CD4-positive, alpha-beta T cell (primary cell): ENCODE data around the gene WNT9A. TPM values are rescaled to one million over a fixed set of nuclear protein-coding genes. Genes with fewer than 3 reads are reported as not detected.

ENCODE experiments used
- ATAC-seq: fragments of 200-7000 bp; cut with Tn5 transposase; one replicate; pipeline ENCODE4 v1.10.0; 2022; ENCODE audit warnings: mild to moderate bottlenecking; ENCODE audit not compliant: poor library complexity
- CTCF ChIA-PET: fragments of 350-600 bp; sonication (Branson Sonifier 250); formaldehyde crosslinking; loops from one replicate; lab custom pipeline; 2021; ENCODE audit warnings: antibody characterized with exemption, inconsistent platforms; lab: Charles Lee
- POLR2A ChIA-PET: fragments of 350-600 bp; sonication (Branson Sonifier 250); formaldehyde crosslinking; loops from one replicate; lab custom pipeline; 2021; ENCODE audit warnings: antibody characterized with exemption, inconsistent platforms; lab: Charles Lee
- DNase-seq, 14 experiments: peaks; one replicate each; pipeline ENCODE4 v3.0.0-alpha.2; 2013 to 2020; ENCODE audit warnings: mixed read lengths in 2 of 14
- H3K27ac ChIP-seq, 2 donors: one replicate each; pipeline versions ENCODE4 v1.5.1 to v1.7.0; 2013; ENCODE audit warnings: low read length in 2 of 2, low read depth in 1 of 2, mild to moderate bottlenecking in 1 of 2
- H3K27me3 ChIP-seq, 2 experiments: 1 replicate in 1 of 2; 2 replicates in 1 of 2; pipeline versions ENCODE4 v1.6.1 to v1.7.0; 2013; ENCODE audit warnings: low read length in 2 of 2, control low read depth in 1 of 2, mild to moderate bottlenecking in 1 of 2, moderate library complexity in 1 of 2; ENCODE audit not compliant: insufficient read depth in 2 of 2, control insufficient read depth in 1 of 2
- H3K36me3 ChIP-seq: one replicate; pipeline ENCODE4 v1.6.1; 2013; ENCODE audit warnings: low read length, control low read depth; ENCODE audit not compliant: insufficient read depth
- H3K4me1 ChIP-seq: one replicate; pipeline ENCODE4 v1.6.1; 2013; ENCODE audit warnings: low read length, control low read depth; ENCODE audit not compliant: insufficient read depth
- H3K4me3 ChIP-seq: one replicate; pipeline ENCODE4 v1.5.1; 2013; ENCODE audit warnings: mild to moderate bottlenecking, low read length, moderate library complexity
- H3K9me3 ChIP-seq, 2 experiments: 1 replicate in 1 of 2; 2 replicates in 1 of 2; pipeline versions ENCODE4 v1.6.1 to v1.7.0; 2013; ENCODE audit warnings: low read length in 2 of 2, mild to moderate bottlenecking in 2 of 2, control low read depth in 1 of 2, moderate library complexity in 1 of 2; ENCODE audit not compliant: control insufficient read depth in 1 of 2, insufficient read depth in 1 of 2
- H3K27ac Mint-ChIP-seq: one replicate; pipeline ENCODE4 v1.8.0; 2020; ENCODE audit warnings: mixed read lengths
- H3K27me3 Mint-ChIP-seq: one replicate; pipeline ENCODE4 v1.8.0; 2021; ENCODE audit warnings: mixed read lengths
- H3K36me3 Mint-ChIP-seq: one replicate; pipeline ENCODE4 v1.8.0; 2021; ENCODE audit warnings: low read depth, mixed read lengths
- H3K4me1 Mint-ChIP-seq: one replicate; pipeline ENCODE4 v1.8.0; 2021; ENCODE audit warnings: low read depth, mixed read lengths
- H3K4me3 Mint-ChIP-seq: one replicate; pipeline ENCODE4 v1.8.0; 2020; ENCODE audit warnings: mild to moderate bottlenecking, mixed read lengths
- H3K9me3 Mint-ChIP-seq: one replicate; pipeline ENCODE4 v1.8.0; 2020; ENCODE audit warnings: mixed read lengths
- intact Hi-C, 2 experiments: fragments of 100-400 bp; cut with DNase I in 1 of 2; cut with micrococcal nuclease in 1 of 2; formaldehyde crosslinking; loops; one replicate each; pipeline versions ENCODE4 v1.15.1 to v1.9.0; 2023 to 2025; cut with DNase I, micrococcal nuclease
- total RNA-seq, 174 experiments: library from RNA in 2 of 174; stranded (reverse) in 2 of 174; gene quantifications; one replicate each; pipeline ENCODE4 v1.2.3 and lab custom pipeline; 2021 to 2026
- TF ChIP-seq, protein P1 (sequence below): fragments of 200-600 bp; IDR thresholded peaks from one replicate; pipeline ENCODE4 v1.8.0; 2022; ENCODE audit warnings: antibody characterized with exemption, mild to moderate bottlenecking

WNT9A gene
- total RNA-seq, 2 experiments from 2014 or later, result not detected

DNA sequence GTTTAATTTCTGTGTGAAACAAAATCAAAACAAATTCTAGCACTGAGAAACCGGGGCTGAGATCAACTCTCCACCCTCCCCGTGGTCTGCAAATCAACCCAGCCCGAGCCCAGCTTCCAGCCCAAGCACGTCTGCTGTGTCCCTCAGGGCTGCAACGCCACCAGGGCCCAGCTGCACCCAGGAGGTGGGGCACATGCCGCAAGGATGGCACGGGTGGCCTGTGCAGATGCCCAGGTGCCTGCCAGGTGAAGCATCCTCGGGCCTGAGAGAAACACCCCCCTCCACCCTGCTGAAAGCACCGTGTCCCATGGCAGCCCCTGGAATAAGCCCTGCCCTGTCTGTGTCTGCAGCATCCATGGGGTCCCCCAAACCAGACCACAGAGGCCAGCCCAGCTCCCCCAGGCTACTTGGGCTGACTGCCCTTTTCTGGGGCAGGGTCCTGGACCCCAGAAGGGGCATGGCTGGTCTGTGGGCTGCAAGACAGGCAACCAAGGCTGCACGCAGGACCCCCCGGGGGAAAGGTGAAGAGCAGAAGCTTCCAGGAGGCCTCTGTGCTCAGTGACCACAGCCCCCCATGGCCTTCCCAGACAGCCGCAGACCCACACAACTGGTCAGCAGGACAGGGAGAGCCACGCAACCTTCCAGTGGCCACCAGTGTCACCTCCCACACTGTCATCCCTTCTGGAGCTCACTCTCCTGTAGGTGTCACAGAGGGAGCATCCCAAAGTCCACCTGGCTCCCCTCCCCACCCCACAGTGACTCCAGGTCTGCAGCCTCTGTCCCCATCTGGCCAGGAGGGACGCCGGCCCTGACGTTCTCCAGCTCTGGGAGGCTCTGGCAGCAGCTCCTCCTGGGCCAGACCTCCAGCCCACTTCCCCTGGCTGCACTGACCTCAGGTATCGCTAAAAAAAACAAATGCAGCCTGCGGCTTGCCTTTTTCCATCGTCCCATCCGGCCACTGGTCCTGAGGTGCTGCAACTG is 7.7 kb downstream of the WNT9A start:
- DNase-seq, result peak in 1 of 14 experiments; percentile 31

DNA sequence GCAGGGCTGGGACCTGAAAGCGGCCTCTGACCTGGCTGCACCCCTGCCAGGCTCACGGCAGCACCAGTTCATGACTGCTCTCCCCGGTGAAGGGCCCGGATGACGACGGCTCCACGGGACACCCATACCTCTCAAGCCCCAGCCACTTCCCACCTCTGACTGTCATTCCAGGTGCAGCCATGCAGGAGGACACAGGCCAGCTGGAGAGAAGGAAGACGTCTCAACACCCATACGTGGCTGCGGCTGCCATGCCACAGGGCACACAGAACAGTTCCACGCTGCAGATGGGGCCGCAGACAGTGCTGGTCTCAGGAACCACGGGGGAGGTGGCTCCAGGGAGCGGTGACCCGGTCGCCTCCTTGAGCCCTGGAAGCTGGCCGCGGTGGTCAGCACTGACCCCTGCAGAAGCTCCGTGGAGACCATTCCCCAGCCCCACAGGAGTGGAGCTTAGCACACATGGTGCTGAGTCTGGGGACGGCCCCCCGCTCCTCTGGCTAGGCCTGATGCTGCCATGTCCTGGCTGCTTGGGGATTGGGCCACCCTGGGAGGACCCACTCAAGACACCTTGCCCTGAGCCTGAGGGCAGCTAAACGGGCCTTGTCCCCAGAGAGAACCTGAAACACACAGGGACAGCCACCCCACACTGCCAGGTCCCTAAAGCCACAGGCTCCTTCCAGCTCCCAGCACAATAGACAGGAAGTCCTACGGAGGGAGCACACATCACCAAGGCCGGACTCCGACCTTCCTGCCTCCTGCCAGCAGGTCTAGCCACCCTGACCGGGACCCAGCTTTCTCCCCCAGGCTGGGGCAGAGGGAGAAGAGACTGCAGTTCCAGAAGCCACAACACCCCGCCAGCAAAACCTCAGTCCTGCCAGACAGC is 8.6 kb downstream of the WNT9A start:
- Histone ChIP-seq H3K36me3 (no peaks in the 10 kb centered on the region), H3K4me3 (no peak overlapping the region), H3K27ac (no peak overlapping the region), H3K9me3 (peaks cover 0 to 5% of the 10 kb centered on the region in 2 experiments), H3K27me3 (no peaks in the 10 kb centered on the region), H3K4me1 (no peaks in the 10 kb centered on the region)
- CTCF ChIA-PET, result no interaction called here
- DNase-seq (peak in 1 of 14 experiments; percentile 29), ATAC-seq (no peak)
- no peak overlapping the region for H3K27ac Mint-ChIP-seq
- POLR2A ChIA-PET, result no interaction called here
- intact Hi-C loops, result no loop called here
- H3K4me3 Mint-ChIP-seq, result no peak overlapping the region
- no peaks in the 10 kb centered on the region for H3K36me3 Mint-ChIP-seq
- TF ChIP-seq, protein P1, sequence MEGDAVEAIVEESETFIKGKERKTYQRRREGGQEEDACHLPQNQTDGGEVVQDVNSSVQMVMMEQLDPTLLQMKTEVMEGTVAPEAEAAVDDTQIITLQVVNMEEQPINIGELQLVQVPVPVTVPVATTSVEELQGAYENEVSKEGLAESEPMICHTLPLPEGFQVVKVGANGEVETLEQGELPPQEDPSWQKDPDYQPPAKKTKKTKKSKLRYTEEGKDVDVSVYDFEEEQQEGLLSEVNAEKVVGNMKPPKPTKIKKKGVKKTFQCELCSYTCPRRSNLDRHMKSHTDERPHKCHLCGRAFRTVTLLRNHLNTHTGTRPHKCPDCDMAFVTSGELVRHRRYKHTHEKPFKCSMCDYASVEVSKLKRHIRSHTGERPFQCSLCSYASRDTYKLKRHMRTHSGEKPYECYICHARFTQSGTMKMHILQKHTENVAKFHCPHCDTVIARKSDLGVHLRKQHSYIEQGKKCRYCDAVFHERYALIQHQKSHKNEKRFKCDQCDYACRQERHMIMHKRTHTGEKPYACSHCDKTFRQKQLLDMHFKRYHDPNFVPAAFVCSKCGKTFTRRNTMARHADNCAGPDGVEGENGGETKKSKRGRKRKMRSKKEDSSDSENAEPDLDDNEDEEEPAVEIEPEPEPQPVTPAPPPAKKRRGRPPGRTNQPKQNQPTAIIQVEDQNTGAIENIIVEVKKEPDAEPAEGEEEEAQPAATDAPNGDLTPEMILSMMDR, result no peak
- H3K27me3 Mint-ChIP-seq, result peaks cover 8% of the 10 kb centered on the region
- H3K4me1 Mint-ChIP-seq, result no peaks in the 10 kb centered on the region
- H3K9me3 Mint-ChIP-seq, result no peaks in the 10 kb centered on the region

More for the DNA sequence above, 7.7 kb downstream of the WNT9A start:
- H3K4me1 Mint-ChIP-seq, result no peaks in the 10 kb centered on the region
- no peaks in the 10 kb centered on the region for H3K27me3 ChIP-seq
- no peak overlapping the region for H3K27ac ChIP-seq
- no peak for ATAC-seq
- H3K4me1 ChIP-seq, result no peaks in the 10 kb centered on the region
- peaks cover 8% of the 10 kb centered on the region for H3K27me3 Mint-ChIP-seq
- H3K36me3 ChIP-seq, result no peaks in the 10 kb centered on the region
- H3K4me3 ChIP-seq, result no peak overlapping the region
- no peak overlapping the region for H3K27ac Mint-ChIP-seq
- TF ChIP-seq, protein P1, result no peak
- H3K36me3 Mint-ChIP-seq, result no peaks in the 10 kb centered on the region
- H3K9me3 Mint-ChIP-seq, result no peaks in the 10 kb centered on the region
- H3K9me3 ChIP-seq, result peaks cover 0 to 5% of the 10 kb centered on the region in 2 experiments
- ChIA-PET CTCF (no interaction called here), POLR2A (no interaction called here)
- intact Hi-C loops, result no loop called here
- no peak overlapping the region for H3K4me3 Mint-ChIP-seq

DNA sequence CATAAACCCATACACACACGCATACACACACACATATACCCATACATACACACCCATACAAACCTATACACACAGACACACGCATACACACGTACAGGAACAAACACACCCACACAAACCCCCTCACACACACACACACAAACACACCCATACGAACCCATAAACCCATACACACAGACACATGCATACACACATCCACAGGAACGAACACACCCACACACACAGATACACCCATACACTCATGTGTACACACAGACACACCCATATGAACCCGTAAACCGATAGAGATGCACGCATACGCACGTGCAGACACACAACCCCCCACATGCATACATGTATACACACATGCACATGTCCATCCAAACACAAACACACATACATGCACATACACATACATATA is 9.5 kb downstream of the WNT9A start:
- Mint-ChIP-seq H3K9me3 (no peaks in the 10 kb centered on the region), H3K36me3 (no peaks in the 10 kb centered on the region), H3K4me3 (no peak overlapping the region), H3K27ac (no peak overlapping the region), H3K27me3 (peaks cover 8% of the 10 kb centered on the region), H3K4me1 (no peaks in the 10 kb centered on the region)
- no peak overlapping the region for H3K4me3 ChIP-seq
- H3K36me3 ChIP-seq, result no peaks in the 10 kb centered on the region
- intact Hi-C loops, result no loop called here
- no peaks in the 10 kb centered on the region for H3K4me1 ChIP-seq
- ATAC-seq (no peak), DNase-seq (no peak)
- POLR2A ChIA-PET, result no interaction called here
- CTCF ChIA-PET, result no interaction called here
- H3K9me3 ChIP-seq, result peaks cover 0 to 5% of the 10 kb centered on the region in 2 experiments
- no peak overlapping the region for H3K27ac ChIP-seq
- TF ChIP-seq, protein P1, result no peak
- H3K27me3 ChIP-seq, result no peaks in the 10 kb centered on the region
